HepG2 (cell line): Measurements from ENCODE around the gene CAMK2G. TPM values are rescaled to one million over a fixed set of nuclear protein-coding genes. Genes with fewer than 3 reads are reported as not detected.

Experiments used
- AHDC1 ChIP-seq: sonication (generic); formaldehyde crosslinking; IDR thresholded peaks from 2 replicates; pipeline ENCODE4 v1.5.1; 2020; ENCODE audit warnings: mild to moderate bottlenecking, missing genetic modification reagents, borderline replicate concordance
- FOSL2 ChIP-seq: sonication (generic); formaldehyde crosslinking; IDR thresholded peaks from 2 replicates; pipeline ENCODE4 v1.4.0; 2020; ENCODE audit warnings: missing genetic modification reagents
- KDM1A ChIP-seq: IDR thresholded peaks from 2 replicates; pipeline ENCODE4 v1.6.1; 2016; ENCODE audit warnings: missing compliant biosample characterization
- NCOR1 ChIP-seq: fragments of 200-600 bp; sonication (generic); IDR thresholded peaks from 2 replicates; pipeline ENCODE4 v1.7.0; 2017; ENCODE audit warnings: antibody characterized with exemption, low read length, borderline replicate concordance
- NONO ChIP-seq, 2 experiments: fragments of 450-650 bp in 1 of 2; sonication (generic) in 1 of 2; formaldehyde crosslinking in 1 of 2; IDR thresholded peaks in 1 of 2; conservative IDR thresholded peaks in 1 of 2; 2 replicates each; pipeline versions ENCODE4 v1.6.1 to v1.8.0; 2017 to 2022; ENCODE audit warnings: mild to moderate bottlenecking in 1 of 2, missing genetic modification reagents in 1 of 2, moderate library complexity in 1 of 2
- PHF8 ChIP-seq: sonication (generic); formaldehyde crosslinking; IDR thresholded peaks from 2 replicates; pipeline ENCODE4 v1.5.0; 2020; ENCODE audit warnings: missing genetic modification reagents
- SNAPC4 ChIP-seq: sonication (generic); formaldehyde crosslinking; IDR thresholded peaks from 2 replicates; pipeline ENCODE4 v1.4.0; 2020; ENCODE audit warnings: mild to moderate bottlenecking, missing genetic modification reagents
- THAP11 ChIP-seq: IDR thresholded peaks from 2 replicates; pipeline ENCODE4 v1.6.1; 2016; ENCODE audit warnings: missing biosample characterization, missing genetic modification reagents
- WIZ ChIP-seq: sonication (generic); formaldehyde crosslinking; IDR thresholded peaks from 2 replicates; pipeline ENCODE4 v1.5.1; 2020; ENCODE audit warnings: mild to moderate bottlenecking, missing genetic modification reagents
- ZNF10 ChIP-seq: sonication (generic); formaldehyde crosslinking; IDR thresholded peaks from 2 replicates; pipeline ENCODE4 v1.4.0; 2020; ENCODE audit warnings: mild to moderate bottlenecking, low read depth, missing genetic modification reagents, borderline replicate concordance
- ZNF530 ChIP-seq: sonication (generic); formaldehyde crosslinking; IDR thresholded peaks from 2 replicates; pipeline ENCODE4 v1.5.0; 2020; ENCODE audit warnings: low read depth, mild to moderate bottlenecking, missing genetic modification reagents
- ZNF558 ChIP-seq: sonication (generic); formaldehyde crosslinking; IDR thresholded peaks from 2 replicates; pipeline ENCODE4 v1.9.0; 2022; ENCODE audit warnings: mild to moderate bottlenecking, missing genetic modification reagents, borderline replicate concordance
- ZNF570 ChIP-seq: sonication (generic); formaldehyde crosslinking; IDR thresholded peaks from 2 replicates; pipeline ENCODE4 v1.4.0; 2020; ENCODE audit warnings: mild to moderate bottlenecking, missing genetic modification reagents, borderline replicate concordance
- polyA plus RNA-seq, 8 experiments: library from polyadenylated mRNA; depleted of rRNA in 3 of 8; stranded (reverse) in 7 of 8; unstranded in 1 of 8; fragments of >200 nt; fragmentation: Illumina TruSeq in 4 of 8; extraction: Trizol in 4 of 8; gene quantifications; 2 replicates each; pipeline versions ENCODE4 v1.2.1 to v1.2.3, GENCODE V29; 2011 to 2016; ENCODE audit warnings: low read depth in 4 of 8, missing spikeins in 1 of 8, mixed read lengths in 1 of 8; ENCODE audit not compliant: insufficient read depth in 1 of 8
- total RNA-seq, 5 experiments: library from RNA; depleted of rRNA; stranded (reverse); fragments of >200 nt; fragmentation: Illumina TruSeq; extraction: Trizol; gene quantifications; 2 replicates each; pipeline ENCODE4 v1.2.3, GENCODE V29; 2016; ENCODE audit warnings: low read depth in 1 of 5
- TF ChIP-seq, protein P1 (sequence below): sonication (generic); formaldehyde crosslinking; IDR thresholded peaks from 2 replicates; pipeline ENCODE4 v1.4.0; 2020; ENCODE audit warnings: missing genetic modification reagents

CAMK2G gene
- total and polyA plus RNA-seq, 2 of the 13 experiments (the other 11 are each of a cell fraction or from before 2014, with no cell fraction given): 15.9 to 18.8 TPM

DNA sequence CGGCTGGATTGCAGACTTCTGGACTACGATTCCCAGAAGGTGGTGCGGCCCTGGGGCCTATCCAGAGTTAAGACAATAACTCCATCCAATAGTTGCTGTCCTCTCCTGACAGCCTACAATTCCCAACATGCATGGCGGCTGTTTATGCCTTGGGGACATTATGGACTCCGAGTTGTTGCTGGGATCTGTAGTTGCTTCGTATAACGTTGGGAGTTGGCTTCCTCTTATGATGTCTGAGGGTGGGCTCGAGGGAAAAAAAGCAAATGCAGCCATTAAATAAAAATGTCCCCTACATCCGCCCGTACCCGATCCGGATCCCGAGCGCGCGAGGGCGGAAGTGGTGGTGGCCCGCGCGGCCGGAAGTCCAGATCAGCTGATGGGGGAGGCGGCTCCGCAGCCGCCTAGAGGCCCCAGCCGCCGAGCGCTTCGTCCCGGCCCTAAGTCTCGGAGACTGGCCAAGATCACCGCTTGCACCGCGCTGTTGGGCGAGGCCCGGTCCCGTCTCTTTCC, 89.1 kb downstream of the CAMK2G start, which contains the start of gene ZSWIM8 (continued):
- TF ChIP-seq SNAPC4 (CRISPR knock-in tag) (peak; percentile 91), AHDC1 (CRISPR knock-in tag) (no peak), ZNF530 (CRISPR knock-in tag) (no peak), THAP11 (peak; percentile 97), WIZ (no peak), ZNF10 (CRISPR knock-in tag) (no peak), KDM1A (CRISPR knock-in tag) (no peak), ZNF570 (CRISPR knock-in tag) (no peak), FOSL2 (CRISPR knock-in tag) (0 out of 2 replicates have a peak, but pooled peaks have one; percentile 4), NONO (IDR thresholded peaks at IDR 0.05) (no peak), NONO (CRISPR knock-in tag; conservative IDR thresholded peaks at IDR 0.05) (0 out of 2 replicates have a peak, but pooled peaks have one; percentile 7), NCOR1 (peak; percentile 73; the same call in 1 of the 2 replicates), ZNF558 (no peak), PHF8 (CRISPR knock-in tag) (peak; percentile 79)
- TF ChIP-seq, protein P1, sequence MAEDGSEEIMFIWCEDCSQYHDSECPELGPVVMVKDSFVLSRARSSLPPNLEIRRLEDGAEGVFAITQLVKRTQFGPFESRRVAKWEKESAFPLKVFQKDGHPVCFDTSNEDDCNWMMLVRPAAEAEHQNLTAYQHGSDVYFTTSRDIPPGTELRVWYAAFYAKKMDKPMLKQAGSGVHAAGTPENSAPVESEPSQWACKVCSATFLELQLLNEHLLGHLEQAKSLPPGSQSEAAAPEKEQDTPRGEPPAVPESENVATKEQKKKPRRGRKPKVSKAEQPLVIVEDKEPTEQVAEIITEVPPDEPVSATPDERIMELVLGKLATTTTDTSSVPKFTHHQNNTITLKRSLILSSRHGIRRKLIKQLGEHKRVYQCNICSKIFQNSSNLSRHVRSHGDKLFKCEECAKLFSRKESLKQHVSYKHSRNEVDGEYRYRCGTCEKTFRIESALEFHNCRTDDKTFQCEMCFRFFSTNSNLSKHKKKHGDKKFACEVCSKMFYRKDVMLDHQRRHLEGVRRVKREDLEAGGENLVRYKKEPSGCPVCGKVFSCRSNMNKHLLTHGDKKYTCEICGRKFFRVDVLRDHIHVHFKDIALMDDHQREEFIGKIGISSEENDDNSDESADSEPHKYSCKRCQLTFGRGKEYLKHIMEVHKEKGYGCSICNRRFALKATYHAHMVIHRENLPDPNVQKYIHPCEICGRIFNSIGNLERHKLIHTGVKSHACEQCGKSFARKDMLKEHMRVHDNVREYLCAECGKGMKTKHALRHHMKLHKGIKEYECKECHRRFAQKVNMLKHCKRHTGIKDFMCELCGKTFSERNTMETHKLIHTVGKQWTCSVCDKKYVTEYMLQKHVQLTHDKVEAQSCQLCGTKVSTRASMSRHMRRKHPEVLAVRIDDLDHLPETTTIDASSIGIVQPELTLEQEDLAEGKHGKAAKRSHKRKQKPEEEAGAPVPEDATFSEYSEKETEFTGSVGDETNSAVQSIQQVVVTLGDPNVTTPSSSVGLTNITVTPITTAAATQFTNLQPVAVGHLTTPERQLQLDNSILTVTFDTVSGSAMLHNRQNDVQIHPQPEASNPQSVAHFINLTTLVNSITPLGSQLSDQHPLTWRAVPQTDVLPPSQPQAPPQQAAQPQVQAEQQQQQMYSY (CRISPR knock-in tag): no peak
